ENCODE measurements around the gene KDM4C.

The KDM4C gene

DNA sequence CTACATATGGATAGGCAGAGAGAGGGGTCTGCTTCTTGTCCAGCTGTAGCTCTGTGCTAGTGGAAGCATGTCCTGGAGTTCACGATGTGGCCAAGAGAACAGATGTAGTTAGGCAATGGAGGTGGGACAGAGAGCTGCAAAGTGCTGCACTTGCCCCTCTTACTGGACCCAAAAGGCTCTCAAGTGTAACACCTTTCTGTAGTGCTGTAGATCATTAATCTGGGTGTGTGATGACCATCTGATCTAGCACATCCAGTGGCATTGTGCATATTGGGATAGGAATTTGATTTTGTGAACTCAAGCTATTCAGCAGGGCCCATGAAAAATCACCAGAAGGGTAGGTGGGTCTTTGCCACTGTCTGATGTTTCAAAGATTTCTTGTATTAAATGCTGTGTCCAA is 151.4 kb downstream of the KDM4C start:
- DNase-seq = no peak

DNA sequence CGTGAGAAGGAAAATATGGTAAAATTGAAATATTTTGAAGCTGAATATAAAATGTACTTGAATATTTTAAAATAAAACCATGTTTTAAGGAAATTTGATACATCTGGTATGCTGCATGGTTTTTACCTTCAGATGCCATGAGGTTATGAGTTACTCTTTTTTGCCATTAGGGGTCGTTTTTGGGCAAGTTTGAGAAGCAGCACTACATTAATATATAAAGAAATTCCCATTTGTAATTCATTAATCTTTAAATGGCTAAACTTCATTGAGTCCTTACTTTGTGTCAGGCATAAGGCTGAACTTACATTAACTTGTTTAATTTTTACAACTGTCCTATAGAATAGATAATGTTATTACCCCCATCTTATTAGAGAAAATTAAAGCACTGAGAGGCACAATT is 152.3 kb downstream of the KDM4C start:
- peak; percentile 45 for DNase-seq

DNA sequence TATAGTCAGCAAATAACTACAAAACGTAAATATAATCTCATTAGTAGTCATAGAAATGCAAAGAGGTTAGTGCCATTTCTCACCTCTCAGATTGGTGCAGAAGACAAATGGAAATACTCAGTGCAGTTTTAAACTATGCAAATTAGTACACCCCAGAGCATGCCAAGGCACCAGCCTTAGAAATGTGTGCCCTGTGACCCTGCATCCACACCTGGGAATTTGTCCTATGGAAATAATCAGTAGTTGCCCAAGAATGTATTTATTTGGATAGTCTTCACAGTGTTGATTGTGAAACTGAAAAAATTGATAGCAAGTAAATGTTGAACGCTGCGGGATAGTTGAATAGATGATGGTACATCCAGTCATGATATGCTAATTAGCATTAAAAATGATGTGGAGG is 152.7 kb downstream of the KDM4C start:
- DNase-seq = no peak

DNA sequence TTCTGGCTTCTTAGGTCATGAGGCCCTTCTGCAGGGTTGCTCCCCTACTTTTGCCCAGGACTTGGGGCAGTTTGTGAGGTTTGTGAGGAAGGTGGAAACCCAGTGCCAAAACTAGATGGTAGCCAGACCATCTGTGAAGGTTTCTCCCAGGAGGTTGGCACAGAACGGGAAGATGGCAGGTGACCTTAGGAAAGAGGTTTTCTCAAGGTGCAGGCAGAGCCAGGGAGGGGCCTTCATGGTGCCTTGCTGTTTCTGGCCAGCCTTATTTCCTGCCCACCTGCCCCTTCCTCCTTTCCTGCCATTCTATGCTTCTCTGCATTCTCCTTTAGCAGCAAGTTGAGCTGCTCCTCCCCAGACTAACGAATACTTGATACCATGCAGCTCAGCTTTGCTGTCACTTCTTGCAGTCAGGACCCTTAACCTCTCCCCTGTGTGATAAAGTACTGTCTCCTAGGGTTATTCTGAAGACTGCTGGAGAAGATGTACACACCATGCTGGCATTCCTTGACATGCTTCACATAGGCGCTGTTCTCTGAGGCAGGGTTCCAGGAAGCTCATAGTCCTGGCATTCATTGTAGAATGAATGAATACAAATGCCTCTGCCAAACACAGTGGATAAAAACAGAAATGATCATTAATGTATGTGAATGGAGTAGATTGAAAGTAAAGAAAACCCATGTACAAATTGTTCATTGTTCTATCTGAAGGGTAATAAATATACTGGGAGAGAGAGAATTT is 154.3 kb downstream of the KDM4C start:
- no peak for DNase-seq

DNA sequence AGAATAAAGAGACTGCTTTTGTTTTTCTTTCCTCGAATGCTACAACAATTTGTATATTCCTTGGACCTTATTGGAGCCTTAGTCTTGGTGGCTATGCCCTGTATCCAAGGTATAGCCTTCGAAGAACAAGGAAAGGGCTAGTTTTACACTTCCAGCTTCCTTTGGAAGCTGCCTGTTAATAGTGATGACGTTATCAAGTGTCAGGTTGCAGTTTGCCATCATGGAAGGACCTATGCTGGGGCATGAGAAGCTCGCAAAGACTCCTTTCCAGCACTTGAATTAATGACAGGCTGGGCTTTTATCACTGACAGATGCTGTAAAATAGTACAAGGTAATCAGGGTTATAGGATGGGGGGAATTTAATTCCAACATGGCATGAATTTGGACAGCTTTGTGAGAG is 157.9 kb downstream of the KDM4C start:
- DNase-seq = no peak

DNA sequence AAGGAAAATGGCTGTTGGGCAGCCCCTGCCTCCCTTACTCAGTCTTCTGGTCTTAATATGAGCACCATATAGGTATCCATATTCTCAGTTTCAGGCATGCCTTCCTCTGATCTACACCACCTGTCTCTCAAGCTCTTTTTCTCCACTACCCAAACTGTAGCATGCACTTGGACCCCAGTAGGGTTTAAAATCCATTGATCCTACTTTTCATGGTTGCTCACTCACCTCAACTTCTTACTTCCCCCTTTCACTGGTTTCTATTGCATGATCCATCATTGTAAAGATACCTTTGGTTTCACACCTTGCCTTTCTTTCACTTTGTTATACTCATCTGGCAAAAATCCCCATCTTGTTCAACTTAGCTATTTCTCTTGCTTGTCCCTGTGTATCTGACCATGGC is 159.4 kb downstream of the KDM4C start:
- DNase-seq = no peak

DNA sequence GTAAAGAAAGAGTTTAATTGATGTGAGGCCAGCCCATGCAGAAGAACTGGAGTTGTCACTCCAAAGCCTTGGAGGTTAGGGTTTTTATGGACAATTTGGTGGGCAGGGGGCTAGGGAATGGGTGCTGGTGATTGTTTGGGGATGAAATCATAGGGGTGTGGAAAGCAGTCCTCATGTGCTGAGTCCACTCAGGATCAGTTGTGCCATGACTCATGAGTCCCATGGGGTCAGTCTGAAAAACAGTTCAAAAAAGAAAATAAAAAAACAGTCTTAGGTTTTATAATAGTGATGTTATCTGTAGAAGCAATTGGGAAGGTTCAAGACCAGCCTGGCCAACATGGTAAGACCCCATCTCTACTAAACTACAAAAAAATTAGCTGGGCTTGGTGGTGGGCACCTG is 162.3 kb downstream of the KDM4C start:
- DNase-seq = no peak

DNA sequence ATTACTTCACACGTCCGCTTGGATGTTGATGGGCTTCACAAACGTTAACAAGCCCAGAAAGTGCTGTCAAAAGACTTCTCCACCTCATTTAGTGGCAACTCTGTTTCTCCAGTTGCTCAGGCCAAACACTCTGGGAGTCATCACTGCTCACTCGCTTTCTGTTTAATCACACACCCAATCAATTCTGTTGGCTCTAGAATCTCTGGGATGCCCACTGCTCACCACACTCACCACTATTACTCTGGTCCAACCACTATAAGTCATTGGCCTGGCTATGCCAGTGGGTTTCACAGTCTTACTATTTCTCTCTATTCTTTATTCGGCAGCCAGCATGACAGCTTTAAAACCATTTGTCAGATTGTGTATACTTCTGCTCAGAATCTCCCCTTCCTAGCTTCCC is 163.5 kb downstream of the KDM4C start:
- no peak for DNase-seq

DNA sequence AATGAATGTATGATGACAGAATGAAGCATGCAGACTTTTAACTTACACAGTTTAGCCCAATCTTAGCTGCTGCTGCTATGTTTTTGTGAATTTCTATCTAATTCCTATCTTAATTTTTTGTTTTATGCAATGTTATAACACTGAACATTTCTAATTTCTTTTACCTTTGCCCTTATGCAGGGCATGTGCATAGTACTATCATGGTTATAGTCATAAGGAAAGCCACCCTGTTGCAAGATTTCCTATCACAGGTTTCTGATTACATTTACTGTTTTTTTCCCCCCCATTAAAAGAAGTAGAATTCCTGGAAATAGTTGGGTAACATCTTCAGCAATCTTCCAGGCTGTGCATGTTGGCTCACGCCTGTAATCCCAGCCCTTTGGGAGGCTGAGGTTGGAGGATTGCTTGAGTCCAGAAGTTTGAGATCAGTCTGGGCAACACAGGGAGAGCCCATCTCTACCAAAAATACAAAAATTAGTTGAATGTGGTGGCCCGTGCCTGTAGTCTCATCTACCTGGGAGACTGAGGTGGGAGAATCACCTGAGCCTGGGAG is 164.4 kb downstream of the KDM4C start:
- DNase-seq = no peak

DNA sequence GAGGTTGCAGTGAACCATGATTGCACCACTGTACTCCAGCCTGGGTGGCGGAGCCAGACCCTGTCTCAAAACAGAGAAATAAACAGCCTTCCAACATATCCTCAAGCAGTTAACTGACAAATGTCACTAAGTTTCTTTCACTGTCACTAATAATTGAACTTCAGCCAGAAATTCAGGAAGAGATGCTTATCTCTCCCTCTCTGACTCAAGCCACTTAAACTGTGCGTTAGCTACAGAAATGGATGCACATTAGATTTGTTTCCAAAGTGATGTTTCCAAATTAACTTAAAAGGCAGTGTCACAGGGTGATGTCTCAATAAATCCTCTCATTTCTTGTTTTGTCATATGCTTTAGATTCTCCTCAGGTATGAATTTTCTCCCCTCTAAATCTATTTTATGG is 164.9 kb downstream of the KDM4C start:
- DNase-seq = no peak

DNA sequence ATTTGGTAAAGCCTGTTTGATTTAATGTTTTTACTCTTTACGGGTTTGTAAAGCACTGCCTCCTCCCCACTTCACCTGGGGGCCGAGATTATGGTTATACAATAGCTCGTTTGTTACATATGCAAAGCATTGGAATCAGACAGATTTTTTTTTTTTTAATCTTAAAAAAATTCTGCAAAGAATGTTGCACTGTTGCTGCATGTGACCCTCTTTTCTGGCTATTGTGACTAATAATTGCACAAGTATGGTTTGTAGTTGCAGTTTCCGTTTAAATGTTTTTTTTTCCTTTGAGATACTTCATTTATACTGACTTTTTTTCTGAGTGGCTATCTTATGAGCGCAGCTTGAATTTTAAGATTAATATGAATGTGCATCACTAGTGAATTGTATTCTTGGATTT is 165.3 kb downstream of the KDM4C start:
- no peak for DNase-seq

DNA sequence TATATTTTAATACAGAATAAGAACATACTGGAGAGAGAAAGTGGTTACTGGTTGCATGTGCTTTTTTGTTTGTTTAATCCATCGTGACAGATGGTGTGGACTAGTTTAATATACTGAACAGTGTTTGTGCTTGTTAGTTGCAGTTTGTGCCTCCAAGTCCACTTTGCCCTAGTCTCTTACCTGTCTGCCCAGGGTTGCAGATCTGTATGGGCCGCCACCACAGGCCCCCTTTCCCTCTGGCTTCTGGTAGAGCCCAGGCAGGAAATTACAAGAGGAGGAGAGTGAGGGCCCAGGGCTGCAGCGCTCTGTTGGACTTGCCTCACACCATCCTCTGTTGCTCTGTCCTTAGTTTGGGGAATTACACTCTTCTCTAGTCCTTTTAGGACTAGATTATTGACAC is 166.4 kb downstream of the KDM4C start:
- DNase-seq = no peak

DNA sequence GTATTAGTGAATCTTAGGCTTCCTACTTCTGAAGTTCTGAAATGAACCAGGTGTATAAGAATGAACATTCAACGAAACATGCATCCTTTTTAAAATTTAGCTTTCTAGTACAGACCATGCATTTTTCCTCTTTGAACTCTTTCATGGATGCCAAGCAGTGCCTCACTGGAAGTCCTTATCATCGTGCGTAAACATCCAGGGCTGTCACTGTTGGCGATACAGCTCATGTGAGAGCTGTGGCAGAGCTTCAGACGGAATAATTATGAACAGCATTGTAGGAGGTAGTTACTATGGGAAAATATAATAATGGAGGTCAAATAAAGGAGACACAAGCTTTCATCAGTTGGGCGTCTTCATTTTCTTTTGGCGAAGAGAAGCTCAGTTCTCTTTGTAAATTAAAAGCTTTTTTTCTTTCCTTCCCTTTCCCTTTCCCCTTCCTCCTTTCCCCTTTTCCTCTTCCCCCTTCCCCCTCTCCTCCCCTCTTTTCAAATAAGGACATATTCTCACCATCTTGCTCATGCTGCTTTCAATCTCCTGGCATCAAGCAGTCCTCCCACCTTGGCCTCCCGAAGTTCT is 167.3 kb downstream of the KDM4C start:
- no peak for DNase-seq

DNA sequence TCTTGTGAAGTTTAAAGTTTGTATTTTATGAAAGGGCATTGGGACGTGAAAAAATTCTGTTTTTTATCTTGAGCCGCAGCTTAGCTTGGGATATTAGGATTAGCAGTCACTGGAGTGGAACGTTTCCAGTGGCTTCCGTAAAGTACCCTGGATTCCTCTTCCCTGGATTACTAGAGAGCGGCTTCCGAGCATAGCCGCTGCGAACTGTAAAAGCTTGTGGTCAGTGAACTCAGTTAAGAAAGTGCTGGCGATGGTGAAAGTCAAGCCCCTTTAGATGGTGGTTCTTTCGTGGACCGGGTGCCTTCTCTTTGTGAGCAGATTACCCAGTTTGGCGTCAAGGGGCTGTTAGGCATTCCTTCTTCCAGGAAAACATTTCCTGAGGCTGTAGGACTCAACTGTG is 168.1 kb downstream of the KDM4C start:
- DNase-seq = no peak

DNA sequence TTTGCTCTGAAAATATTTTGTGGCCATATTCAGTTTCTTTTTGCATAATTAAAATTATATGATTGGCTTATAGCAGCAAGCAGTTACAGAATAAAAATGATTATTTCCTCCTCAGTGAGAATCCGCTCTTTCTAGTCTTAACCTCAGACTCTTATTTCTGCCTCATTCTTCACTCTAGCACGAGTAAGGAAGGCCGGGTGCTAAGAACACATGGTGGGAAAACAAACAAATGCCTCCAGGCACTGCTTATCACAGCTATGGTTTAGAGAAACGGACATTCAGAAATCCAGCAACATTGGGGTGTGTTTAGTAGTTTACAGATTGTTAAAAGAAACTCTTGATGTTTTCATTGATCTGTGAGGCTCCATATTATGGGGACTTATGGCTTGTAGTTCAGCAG is 168.7 kb downstream of the KDM4C start:
- DNase-seq = no peak

DNA sequence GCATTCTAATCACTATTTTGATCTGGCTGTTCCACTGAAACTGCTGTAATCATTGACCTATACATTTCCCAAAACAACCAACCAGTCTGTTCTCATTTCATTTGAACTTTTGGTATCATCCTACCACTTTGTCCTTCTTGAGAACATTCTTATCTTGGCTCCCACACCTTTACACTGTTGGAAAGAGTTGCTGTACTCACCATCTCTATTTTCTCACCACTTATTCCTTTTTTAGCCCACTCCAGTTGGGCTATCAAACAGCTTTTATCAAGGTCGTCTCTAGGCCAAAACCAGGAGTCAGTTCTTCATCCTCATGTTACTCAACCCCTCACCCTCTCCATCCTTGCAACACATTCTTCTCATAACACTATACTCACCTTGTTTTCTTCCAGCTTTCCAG is 170.1 kb downstream of the KDM4C start:
- no peak for DNase-seq

DNA sequence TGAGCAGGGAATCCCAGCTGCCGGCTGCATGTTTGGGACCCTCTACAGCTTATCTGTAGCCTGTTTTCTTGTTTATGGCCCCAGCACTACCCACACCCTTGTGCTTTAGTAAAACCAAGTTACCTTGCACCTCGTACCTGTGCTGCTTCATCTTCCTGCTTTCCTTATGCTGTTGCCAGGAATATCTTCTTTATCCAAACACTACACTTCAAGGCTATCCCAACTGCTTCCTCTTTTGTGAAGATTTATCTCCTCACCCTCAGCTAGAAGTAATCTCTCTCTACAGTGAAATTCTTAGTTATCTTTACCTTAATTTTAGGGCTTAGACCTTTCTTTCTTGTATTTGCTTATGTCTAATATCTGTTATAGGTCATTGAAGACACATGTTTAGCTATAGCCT is 171.1 kb downstream of the KDM4C start:
- DNase-seq = no peak

DNA sequence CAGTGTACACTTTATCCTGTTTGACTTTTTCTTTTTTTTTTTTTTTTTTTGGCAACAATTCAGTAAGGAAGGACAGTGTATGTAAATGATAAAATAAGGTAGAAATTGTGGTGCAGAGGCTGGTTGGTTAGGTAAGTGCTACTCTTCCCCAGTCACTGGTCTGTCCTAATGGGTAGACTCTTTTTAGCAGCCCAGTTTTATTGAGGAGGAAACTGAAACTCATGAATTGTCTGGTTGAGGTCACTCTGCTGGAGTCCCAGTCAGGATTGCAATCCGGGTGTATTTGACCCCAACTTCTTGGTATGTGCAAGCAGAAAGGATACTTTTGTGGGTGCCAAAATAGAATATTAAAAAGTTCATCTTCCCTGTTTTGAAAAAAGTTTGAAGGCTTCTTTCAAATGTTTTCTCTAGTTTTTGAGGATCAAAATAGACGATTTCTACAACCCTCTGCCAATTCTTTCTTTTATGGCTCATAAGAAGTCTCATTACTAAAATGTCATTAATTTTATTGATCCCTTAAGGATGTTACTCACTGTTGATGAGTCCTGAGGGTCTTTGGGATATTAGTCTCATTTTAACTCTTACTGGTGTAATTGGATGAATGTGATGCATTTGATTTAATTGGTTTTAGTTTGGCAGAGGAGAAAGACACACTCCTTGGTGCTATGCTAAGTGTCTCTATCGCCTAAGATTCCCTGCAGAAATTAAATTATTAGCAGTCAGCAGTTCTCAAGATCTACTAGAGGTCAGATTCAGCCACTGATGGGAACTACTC is 171.9 kb downstream of the KDM4C start:
- no peak for DNase-seq

DNA sequence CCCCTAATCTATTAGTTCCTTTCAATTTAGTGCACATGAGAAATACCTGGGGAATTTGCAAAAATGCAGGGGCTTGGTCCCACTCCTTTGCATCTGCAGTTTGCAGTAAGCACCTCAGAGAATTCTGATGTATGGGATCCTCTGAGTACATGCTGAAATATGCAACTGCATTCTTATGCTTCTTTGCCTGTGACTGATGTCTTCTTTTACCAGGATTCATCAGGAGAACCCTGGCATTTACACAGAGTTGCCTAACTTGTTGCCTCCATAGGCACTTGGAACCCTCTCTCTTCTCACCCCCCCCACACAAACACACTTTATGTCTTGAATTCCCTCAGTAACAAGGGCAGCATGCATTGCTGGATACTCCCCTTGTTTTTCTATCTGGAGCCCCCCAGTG is 173.1 kb downstream of the KDM4C start:
- no peak for DNase-seq

DNA sequence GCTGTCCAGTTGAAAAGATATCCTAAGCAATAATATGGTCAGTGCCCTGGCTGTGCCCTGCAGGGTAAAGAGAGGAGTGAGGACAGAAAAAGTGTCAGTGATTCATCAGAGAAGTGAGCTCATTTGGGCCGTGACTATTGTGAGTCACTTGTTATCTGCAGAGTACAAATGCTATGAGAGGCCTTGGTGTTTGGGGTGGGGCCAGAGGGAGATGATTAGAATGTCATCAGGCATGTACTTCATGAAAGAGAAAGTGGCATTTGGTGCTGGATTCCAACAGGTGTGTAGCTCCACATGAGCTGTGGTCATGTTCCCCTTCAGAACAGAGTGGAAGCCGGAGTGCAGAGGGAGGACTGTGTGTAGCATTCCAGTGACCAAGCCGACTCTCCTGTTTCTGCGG is 174.1 kb downstream of the KDM4C start:
- peak; percentile 6 for DNase-seq

DNA sequence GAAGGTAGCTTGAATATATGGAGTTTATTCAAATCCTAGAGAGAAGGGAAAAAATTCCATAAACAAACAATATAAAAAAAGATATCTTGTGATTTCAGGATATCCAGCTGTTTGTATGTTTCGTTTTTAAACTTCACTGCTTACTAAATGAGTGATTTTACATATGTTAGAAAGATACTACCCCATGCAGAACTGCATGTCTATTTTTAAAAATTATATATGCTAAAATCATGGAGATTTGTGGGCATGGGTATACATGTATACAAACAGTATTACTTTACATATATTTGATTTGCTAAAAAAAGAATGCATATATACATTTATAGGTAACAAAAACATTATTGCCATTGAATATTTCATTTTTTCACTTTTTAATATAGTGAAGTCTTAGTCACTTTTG is 178.3 kb downstream of the KDM4C start:
- DNase-seq = no peak

DNA sequence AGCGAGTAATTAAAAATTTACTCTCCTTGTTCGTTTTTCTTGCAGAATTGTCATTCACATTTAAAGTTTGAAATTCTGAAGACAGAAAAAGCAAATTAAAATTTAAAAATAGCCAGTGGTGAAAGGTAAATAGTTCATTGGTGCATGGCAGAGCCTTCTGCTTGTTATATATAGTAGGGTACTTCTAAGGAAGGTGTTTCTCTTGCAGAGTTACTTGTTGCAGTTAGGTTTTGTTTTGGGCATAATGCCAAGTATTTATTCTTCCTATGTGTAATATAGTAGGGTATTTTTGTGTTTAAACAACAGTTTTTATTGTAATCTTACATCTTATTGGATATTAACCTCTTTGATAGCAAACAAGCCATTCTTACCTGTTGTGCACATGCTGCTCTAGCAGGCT is 179.4 kb downstream of the KDM4C start:
- no peak for DNase-seq

DNA sequence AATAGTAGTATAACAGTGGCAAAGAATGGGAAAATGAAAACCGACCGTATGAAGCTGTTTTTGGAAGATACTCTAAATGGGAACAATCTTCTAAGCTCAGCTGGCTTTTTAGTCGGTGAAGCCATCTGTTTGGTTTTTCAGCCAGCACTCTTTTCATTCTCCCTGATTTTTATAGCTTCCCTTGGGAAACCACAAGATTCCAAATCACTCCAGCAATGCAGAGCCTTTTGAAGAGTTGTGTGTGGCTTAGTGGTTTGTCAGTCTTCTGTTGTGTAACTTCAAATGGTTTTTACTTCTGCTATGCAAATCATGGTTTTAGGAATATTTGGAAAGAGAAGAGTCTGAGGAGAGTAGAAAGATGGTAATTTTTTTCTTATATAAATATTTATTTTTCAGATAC is 180.7 kb downstream of the KDM4C start:
- DNase-seq = no peak

DNA sequence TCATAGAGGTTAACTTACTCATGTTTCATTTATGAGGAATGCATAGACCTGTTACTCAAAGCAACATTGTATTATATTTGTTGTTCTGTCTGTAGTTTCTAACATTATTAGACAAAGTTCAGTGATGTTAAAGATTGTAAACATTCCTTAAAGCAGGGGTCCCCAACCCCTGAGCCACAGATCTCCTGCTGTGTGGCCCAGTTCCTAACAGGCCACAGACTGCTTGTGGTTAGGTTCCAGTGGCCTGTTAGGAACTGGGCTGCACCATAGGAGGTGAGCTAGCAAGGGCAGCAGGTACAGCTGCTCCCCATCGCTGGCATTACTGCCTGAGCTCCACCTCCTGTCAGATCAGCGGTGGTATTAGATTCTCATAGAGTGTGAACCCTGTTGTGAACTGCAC is 181.1 kb downstream of the KDM4C start:
- no peak for DNase-seq

Data from DMS53 (cell line).